Endothelial cell of umbilical vein (primary cell): Measurements from ENCODE around the gene INTS4.

Experiments
- CTCF ChIP-seq, 2 donors: IDR thresholded peaks; 1 replicate in 1 of 2; 2 replicates in 1 of 2; pipeline ENCODE4 v1.5.1; 2011; ENCODE audit warnings: low read length in 2 of 2, mild to moderate bottlenecking in 2 of 2, moderate library complexity in 2 of 2, control low read depth in 1 of 2, inconsistent platforms in 1 of 2, low read depth in 1 of 2; ENCODE audit not compliant: insufficient read depth in 1 of 2; ENCODE audit errors: extremely low read depth in 1 of 2
- MAX ChIP-seq: IDR thresholded peaks from 2 replicates; pipeline ENCODE4 v1.6.1; 2011; ENCODE audit not compliant: insufficient read depth, insufficient read length
- POLR2A ChIP-seq: IDR thresholded peaks from 2 replicates; pipeline ENCODE4 v1.6.1; 2012; ENCODE audit warnings: low read depth, mild to moderate bottlenecking, control low read depth, low read length
- POLR2AphosphoS5 ChIP-seq: IDR thresholded peaks from 2 replicates; pipeline ENCODE4 v1.6.1; 2012; ENCODE audit warnings: low read depth, mild to moderate bottlenecking, control low read depth, low read length, moderate library complexity; ENCODE audit not compliant: insufficient read depth

- TF ChIP-seq POLR2AphosphoS5 (peak; percentile 41), CTCF (IDR thresholded peaks at IDR 0.05; ENCODE audit: extremely low read depth in 1 of 2, insufficient read depth in 1 of 2, low read depth in 1 of 2, low read length in 2 of 2) (no peak), POLR2A (no peak), MAX (no peak)
Observed at GRCh38 chr11:78030429-78031325, 36.2 kb upstream of the INTS4 start.
